Activated CD8-positive, alpha-beta T cell treated with anti-CD3 and anti-CD28 coated beads for 36 hours (primary cell): ENCODE data around the gene SORCS3. TPM values are rescaled to one million over a fixed set of nuclear protein-coding genes. Genes with fewer than 3 reads are reported as not detected.

Source experiments
- ATAC-seq: fragments of 200-7000 bp; cut with Tn5 transposase; one replicate; pipeline ENCODE4 v1.10.0; 2021; ENCODE audit warnings: mild to moderate bottlenecking, moderate library complexity
- CTCF ChIA-PET: fragments of 350-600 bp; sonication (Branson Sonifier 250); formaldehyde crosslinking; loops from one replicate; lab custom pipeline; 2021; ENCODE audit warnings: antibody characterized with exemption; lab: Charles Lee
- POLR2A ChIA-PET: fragments of 350-600 bp; sonication (Branson Sonifier 250); formaldehyde crosslinking; loops from one replicate; lab custom pipeline; 2021; ENCODE audit warnings: antibody characterized with exemption; lab: Charles Lee
- DNase-seq: peaks from one replicate; pipeline ENCODE4 v3.0.0-alpha.2; 2020
- H3K27ac Mint-ChIP-seq: one replicate; pipeline ENCODE4 v1.8.0; 2021; ENCODE audit warnings: mild to moderate bottlenecking, mixed read lengths
- H3K27me3 Mint-ChIP-seq: one replicate; pipeline ENCODE4 v1.8.0; 2021; ENCODE audit warnings: mixed read lengths
- H3K36me3 Mint-ChIP-seq: one replicate; pipeline ENCODE4 v1.8.0; 2021; ENCODE audit warnings: low read depth, mixed read lengths
- H3K4me1 Mint-ChIP-seq: one replicate; pipeline ENCODE4 v1.8.0; 2021; ENCODE audit warnings: low read depth, mixed read lengths
- H3K4me3 Mint-ChIP-seq: one replicate; pipeline ENCODE4 v1.8.0; 2021; ENCODE audit warnings: mild to moderate bottlenecking, moderate library complexity, mixed read lengths
- H3K9me3 Mint-ChIP-seq: one replicate; pipeline ENCODE4 v1.8.0; 2021; ENCODE audit warnings: mixed read lengths
- intact Hi-C: fragments of 100-400 bp; cut with micrococcal nuclease; formaldehyde crosslinking; loops from one replicate; pipeline ENCODE4 v1.10.0; 2022
- total RNA-seq, 2 experiments: library from RNA; stranded (reverse); gene quantifications; one replicate each; pipeline ENCODE4 v1.2.3, GENCODE V29; 2021
- TF ChIP-seq, protein P1 (sequence below): fragments of 200-600 bp; IDR thresholded peaks from one replicate; pipeline ENCODE4 v1.8.0; 2022; ENCODE audit warnings: antibody characterized with exemption, mild to moderate bottlenecking

Gene SORCS3
- total RNA-seq, 2 experiments from 2014 or later, result not detected

DNA sequence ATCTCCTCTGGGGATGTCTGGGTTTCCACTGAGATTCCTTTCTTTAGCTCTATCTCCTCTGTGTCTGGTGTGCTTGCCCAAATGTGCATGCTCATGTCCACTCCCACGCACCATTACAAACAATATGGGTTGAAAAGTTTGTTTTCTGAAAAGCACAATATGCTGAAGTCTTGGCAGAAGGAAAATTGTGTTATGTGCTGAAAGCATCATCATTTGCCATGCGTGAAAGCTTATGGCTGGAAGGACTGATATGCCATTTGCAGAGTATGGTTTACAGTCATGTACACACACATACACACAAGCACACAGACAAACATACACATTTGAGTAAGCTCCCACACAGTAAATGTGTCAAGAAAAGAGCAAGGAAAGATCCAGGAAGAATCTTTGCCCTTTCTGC is 231.6 kb downstream of the SORCS3 start:
- ATAC-seq (no peak), DNase-seq (no peak)
- no peaks in the 10 kb centered on the region for H3K4me1 Mint-ChIP-seq
- POLR2A ChIA-PET, result interaction anchor here (0.6 kb wide), 1 partner anchor 523 kb away, joined by 3 read pairs; no protein-coding TSS in a partner anchor
- no peak overlapping the region for H3K27ac Mint-ChIP-seq
- no peaks in the 10 kb centered on the region for H3K9me3 Mint-ChIP-seq
- TF ChIP-seq, protein P1, sequence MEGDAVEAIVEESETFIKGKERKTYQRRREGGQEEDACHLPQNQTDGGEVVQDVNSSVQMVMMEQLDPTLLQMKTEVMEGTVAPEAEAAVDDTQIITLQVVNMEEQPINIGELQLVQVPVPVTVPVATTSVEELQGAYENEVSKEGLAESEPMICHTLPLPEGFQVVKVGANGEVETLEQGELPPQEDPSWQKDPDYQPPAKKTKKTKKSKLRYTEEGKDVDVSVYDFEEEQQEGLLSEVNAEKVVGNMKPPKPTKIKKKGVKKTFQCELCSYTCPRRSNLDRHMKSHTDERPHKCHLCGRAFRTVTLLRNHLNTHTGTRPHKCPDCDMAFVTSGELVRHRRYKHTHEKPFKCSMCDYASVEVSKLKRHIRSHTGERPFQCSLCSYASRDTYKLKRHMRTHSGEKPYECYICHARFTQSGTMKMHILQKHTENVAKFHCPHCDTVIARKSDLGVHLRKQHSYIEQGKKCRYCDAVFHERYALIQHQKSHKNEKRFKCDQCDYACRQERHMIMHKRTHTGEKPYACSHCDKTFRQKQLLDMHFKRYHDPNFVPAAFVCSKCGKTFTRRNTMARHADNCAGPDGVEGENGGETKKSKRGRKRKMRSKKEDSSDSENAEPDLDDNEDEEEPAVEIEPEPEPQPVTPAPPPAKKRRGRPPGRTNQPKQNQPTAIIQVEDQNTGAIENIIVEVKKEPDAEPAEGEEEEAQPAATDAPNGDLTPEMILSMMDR, result no peak
- no peak overlapping the region for H3K4me3 Mint-ChIP-seq
- H3K36me3 Mint-ChIP-seq, result no peaks in the 10 kb centered on the region
- CTCF ChIA-PET, result no interaction called here
- no peaks in the 10 kb centered on the region for H3K27me3 Mint-ChIP-seq
- intact Hi-C loops, result no loop called here

DNA sequence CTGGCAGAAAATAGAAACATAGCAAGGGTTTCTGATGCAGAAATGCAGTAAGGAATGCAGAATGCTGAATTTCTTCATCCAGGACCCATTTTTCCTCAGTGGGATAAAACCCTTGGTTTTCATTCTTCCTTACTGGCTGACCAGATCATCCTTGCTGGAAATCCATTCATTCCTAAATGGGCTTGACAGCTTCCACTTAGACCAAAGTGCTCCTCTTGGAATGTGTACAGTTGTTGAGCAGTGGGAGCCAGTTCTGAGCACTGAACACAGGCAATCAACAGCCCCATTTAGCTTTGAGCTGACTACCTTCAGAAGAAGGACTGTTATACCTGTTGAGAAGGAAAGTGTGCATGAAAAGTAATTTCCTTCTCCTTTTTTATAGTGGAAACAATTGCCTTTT is 232.1 kb downstream of the SORCS3 start:
- ChIA-PET CTCF (no interaction called here), POLR2A (interaction anchor here (0.6 kb wide), 1 partner anchor 522 kb away, joined by 3 read pairs; no protein-coding TSS in a partner anchor)
- H3K27me3 Mint-ChIP-seq, result no peaks in the 10 kb centered on the region
- no peaks in the 10 kb centered on the region for H3K9me3 Mint-ChIP-seq
- intact Hi-C loops, result no loop called here
- no peaks in the 10 kb centered on the region for H3K36me3 Mint-ChIP-seq
- no peak for DNase-seq
- no peak overlapping the region for H3K4me3 Mint-ChIP-seq
- no peak for ATAC-seq
- no peaks in the 10 kb centered on the region for H3K4me1 Mint-ChIP-seq
- TF ChIP-seq, protein P1, result no peak
- H3K27ac Mint-ChIP-seq, result no peak overlapping the region

- POLR2A ChIA-PET, result no interaction called here
- Mint-ChIP-seq H3K27ac (no peak overlapping the region), H3K9me3 (no peaks in the 10 kb centered on the region), H3K27me3 (no peaks in the 10 kb centered on the region), H3K4me3 (no peak overlapping the region), H3K4me1 (no peaks in the 10 kb centered on the region), H3K36me3 (no peaks in the 10 kb centered on the region)
- TF ChIP-seq, protein P1, result no peak
- intact Hi-C loops, result no loop called here
- ATAC-seq (no peak), DNase-seq (no peak)
- CTCF ChIA-PET, result no interaction called here
Measured at GRCh38 chr10:104875561-104875960, 234.5 kb downstream of the SORCS3 start.

GRCh38 chr10:104880624-104881398 is 239.7 kb downstream of the SORCS3 start:
- Mint-ChIP-seq H3K4me3 (no peak overlapping the region), H3K27ac (no peak overlapping the region), H3K36me3 (no peaks in the 10 kb centered on the region), H3K9me3 (no peaks in the 10 kb centered on the region), H3K27me3 (peaks cover 1% of the 10 kb centered on the region), H3K4me1 (no peaks in the 10 kb centered on the region)
- POLR2A ChIA-PET, result no interaction called here
- intact Hi-C loops, result no loop called here
- ATAC-seq (no peak), DNase-seq (no peak)
- CTCF ChIA-PET, result no interaction called here
- TF ChIP-seq, protein P1, result no peak

DNA sequence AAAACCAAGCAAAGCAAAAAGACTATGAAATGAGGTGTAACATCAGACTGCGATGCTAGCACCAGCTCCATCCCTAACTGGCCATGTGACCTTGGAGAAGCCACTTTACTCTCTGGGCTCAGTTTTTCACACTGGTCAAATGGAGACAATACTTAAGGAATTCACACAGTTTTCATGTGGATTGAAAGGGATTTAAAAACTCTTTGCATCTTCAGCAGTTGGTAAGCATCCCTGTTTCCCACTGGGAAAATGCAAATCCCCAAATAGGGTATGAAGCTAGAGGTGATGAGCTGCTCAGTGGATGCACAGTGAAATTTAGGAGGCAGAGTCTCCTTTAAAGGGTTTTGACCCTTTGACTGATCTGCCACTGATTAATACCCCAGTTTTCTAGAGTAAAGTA is 240.7 kb downstream of the SORCS3 start:
- H3K4me3 Mint-ChIP-seq, result no peak overlapping the region
- H3K4me1 Mint-ChIP-seq, result no peaks in the 10 kb centered on the region
- H3K27ac Mint-ChIP-seq, result no peak overlapping the region
- TF ChIP-seq, protein P1, result no peak
- ChIA-PET POLR2A (interaction anchor here (0.6 kb wide), 1 partner anchor 12 kb away, joined by 3 read pairs; no protein-coding TSS in a partner anchor), CTCF (no interaction called here)
- no peaks in the 10 kb centered on the region for H3K36me3 Mint-ChIP-seq
- H3K27me3 Mint-ChIP-seq, result peaks cover 1% of the 10 kb centered on the region
- intact Hi-C loops, result no loop called here
- H3K9me3 Mint-ChIP-seq, result no peaks in the 10 kb centered on the region
- no peak for DNase-seq
- no peak for ATAC-seq
